Measurements from ENCODE around the gene KSR1.

KSR1 gene

GRCh38 chr17:27597783-27598320 is 141.6 kb downstream of the KSR1 start:
- DNase-seq, result no peak

- no peak for DNase-seq
Measured at GRCh38 chr17:27598337-27599050, 142.2 kb downstream of the KSR1 start.

- no peak for DNase-seq
Measured at GRCh38 chr17:27600471-27600870, 144.2 kb downstream of the KSR1 start.

- DNase-seq, result peak; percentile 63
Measured at GRCh38 chr17:27601069-27601974, 145.1 kb downstream of the KSR1 start.

- DNase-seq, result no peak
Measured at GRCh38 chr17:27601975-27602302, 145.7 kb downstream of the KSR1 start.

- DNase-seq, result peak; percentile 69
Measured at GRCh38 chr17:27602721-27603420, 146.6 kb downstream of the KSR1 start.

GRCh38 chr17:27603421-27603770 is 147.1 kb downstream of the KSR1 start:
- no peak for DNase-seq

- no peak for DNase-seq
Measured at GRCh38 chr17:27603880-27604794, 147.9 kb downstream of the KSR1 start.

- no peak for DNase-seq
Measured at GRCh38 chr17:27605409-27605808, 149.2 kb downstream of the KSR1 start.

- DNase-seq, result no peak
Measured at GRCh38 chr17:27607521-27608091, 151.4 kb downstream of the KSR1 start.

- DNase-seq, result no peak
Measured at GRCh38 chr17:27608328-27609230, 152.3 kb downstream of the KSR1 start.

GRCh38 chr17:27609611-27610303 is 153.5 kb downstream of the KSR1 start:
- DNase-seq, result peak; percentile 76

GRCh38 chr17:27610304-27610677 is 154.0 kb downstream of the KSR1 start:
- no peak for DNase-seq

GRCh38 chr17:27612160-27612770 is 156.0 kb downstream of the KSR1 start:
- DNase-seq, result no peak

GRCh38 chr17:27613433-27613832 is 157.2 kb downstream of the KSR1 start:
- no peak for DNase-seq

- no peak for DNase-seq
Measured at GRCh38 chr17:27615121-27615520, 158.9 kb downstream of the KSR1 start.

- DNase-seq, result no peak
Measured at GRCh38 chr17:27616414-27616813, 160.2 kb downstream of the KSR1 start.

GRCh38 chr17:27618417-27618816 is 162.2 kb downstream of the KSR1 start:
- DNase-seq, result no peak

- DNase-seq, result no peak
Measured at GRCh38 chr17:27620721-27621120, 164.5 kb downstream of the KSR1 start.

- DNase-seq, result no peak
Measured at GRCh38 chr17:27621536-27621935, 165.3 kb downstream of the KSR1 start.
